ENCODE data around the gene DUXA. TPM values are rescaled to one million over a fixed set of nuclear protein-coding genes. Genes with fewer than 3 reads are reported as not detected.
"Not testable (repeated sequence)": the region's sequence is repeated elsewhere in the genome, so short reads cannot be mapped to it uniquely, and the experiment has no call there.

DUXA gene
- total RNA-seq, 1 experiment from 2014 or later = not detected

- no peak overlapping the region for H3K4me3 ChIP-seq
- H3K36me3 ChIP-seq = no peaks in the 10 kb centered on the region
- no peak for DNase-seq (ENCODE audit: low read depth in 1 of 2, low spot score in 2 of 2)
- H3K9me3 ChIP-seq (replicated peaks) = no peaks in the 10 kb centered on the region
- H3K27ac ChIP-seq = no peak overlapping the region
- no peaks in the 10 kb centered on the region for H3K27me3 ChIP-seq (replicated peaks)
- no peaks in the 10 kb centered on the region for H3K4me1 ChIP-seq (replicated peaks)
Measured at GRCh38 chr19:57141699-57142098, 25.6 kb downstream of the DUXA start.

- Histone ChIP-seq H3K36me3 (no peaks in the 10 kb centered on the region), H3K27ac (no peak overlapping the region), H3K4me1 (replicated peaks) (no peaks in the 10 kb centered on the region), H3K9me3 (replicated peaks) (0 out of 2 replicates have a peak, but pooled peaks cover 7% of the 10 kb centered on the region), H3K27me3 (replicated peaks) (no peaks in the 10 kb centered on the region), H3K4me3 (no peak overlapping the region)
- DNase-seq (ENCODE audit: low read depth in 1 of 2, low spot score in 2 of 2) = no peak
Measured at GRCh38 chr19:57135797-57136196, 31.5 kb downstream of the DUXA start.

- DNase-seq (ENCODE audit: low read depth in 1 of 2, low spot score in 2 of 2); H3K4me3 ChIP-seq; H3K27me3 ChIP-seq (replicated peaks); H3K36me3 ChIP-seq; H3K4me1 ChIP-seq (replicated peaks); H3K27ac ChIP-seq; H3K9me3 ChIP-seq (replicated peaks): not testable (repeated sequence)
Measured at GRCh38 chr19:57127403-57127802, 39.9 kb downstream of the DUXA start.

- Histone ChIP-seq H3K4me3 (no peak overlapping the region), H3K27me3 (replicated peaks) (no peaks in the 10 kb centered on the region), H3K36me3 (no peaks in the 10 kb centered on the region), H3K9me3 (replicated peaks) (peaks cover 4% of the 10 kb centered on the region; the same call in 1 of the 2 replicates), H3K27ac (no peak overlapping the region), H3K4me1 (replicated peaks) (no peaks in the 10 kb centered on the region)
- no peak for DNase-seq (ENCODE audit: low read depth in 1 of 2, low spot score in 2 of 2)
Measured at GRCh38 chr19:57123882-57124281, 43.4 kb downstream of the DUXA start.

- no peak for DNase-seq (ENCODE audit: low read depth in 1 of 2, low spot score in 2 of 2)
- Histone ChIP-seq H3K27me3 (replicated peaks) (no peaks in the 10 kb centered on the region), H3K36me3 (no peaks in the 10 kb centered on the region), H3K4me3 (no peak overlapping the region), H3K9me3 (replicated peaks) (peaks cover 8% of the 10 kb centered on the region), H3K4me1 (replicated peaks) (no peaks in the 10 kb centered on the region), H3K27ac (no peak overlapping the region)
Measured at GRCh38 chr19:57118848-57119247, 48.4 kb downstream of the DUXA start.

GRCh38 chr19:57113501-57113900, 53.8 kb downstream of the DUXA start:
- not testable (repeated sequence) for H3K27ac ChIP-seq; H3K36me3 ChIP-seq; H3K4me1 ChIP-seq (replicated peaks); DNase-seq (ENCODE audit: low read depth in 1 of 2, low spot score in 2 of 2); H3K27me3 ChIP-seq (replicated peaks); H3K4me3 ChIP-seq
- H3K9me3 ChIP-seq (replicated peaks) = peaks cover 15% of the 10 kb centered on the region

GRCh38 chr19:57111329-57111644, 56.0 kb downstream of the DUXA start:
- H3K4me1 ChIP-seq (replicated peaks) = no peaks in the 10 kb centered on the region
- H3K36me3 ChIP-seq = no peaks in the 10 kb centered on the region
- H3K9me3 ChIP-seq (replicated peaks) = peaks cover 15% of the 10 kb centered on the region
- DNase-seq (ENCODE audit: low read depth in 1 of 2, low spot score in 2 of 2) = no peak
- H3K27me3 ChIP-seq (replicated peaks) = no peaks in the 10 kb centered on the region
- no peak overlapping the region for H3K27ac ChIP-seq
- H3K4me3 ChIP-seq = no peak overlapping the region

GRCh38 chr19:57110592-57111328, 56.5 kb downstream of the DUXA start:
- DNase-seq (ENCODE audit: low read depth in 1 of 2, low spot score in 2 of 2) = no peak
- Histone ChIP-seq H3K27ac (no peak overlapping the region), H3K4me1 (replicated peaks) (no peaks in the 10 kb centered on the region), H3K27me3 (replicated peaks) (no peaks in the 10 kb centered on the region), H3K9me3 (replicated peaks) (peaks cover 20% of the 10 kb centered on the region), H3K4me3 (no peak overlapping the region), H3K36me3 (no peaks in the 10 kb centered on the region)

GRCh38 chr19:57106722-57107235, 60.5 kb downstream of the DUXA start:
- no peak overlapping the region for H3K4me3 ChIP-seq
- no peaks in the 10 kb centered on the region for H3K4me1 ChIP-seq (replicated peaks)
- no peaks in the 10 kb centered on the region for H3K36me3 ChIP-seq
- DNase-seq (ENCODE audit: low read depth in 1 of 2, low spot score in 2 of 2) = no peak
- no peaks in the 10 kb centered on the region for H3K27me3 ChIP-seq (replicated peaks)
- no peak overlapping the region for H3K27ac ChIP-seq
- peaks cover 19% of the 10 kb centered on the region for H3K9me3 ChIP-seq (replicated peaks)

- Histone ChIP-seq H3K9me3 (replicated peaks) (peaks cover 16% of the 10 kb centered on the region), H3K27ac (no peak overlapping the region), H3K27me3 (replicated peaks) (no peaks in the 10 kb centered on the region), H3K4me1 (replicated peaks) (no peaks in the 10 kb centered on the region), H3K4me3 (no peak overlapping the region), H3K36me3 (no peaks in the 10 kb centered on the region)
- no peak for DNase-seq (ENCODE audit: low read depth in 1 of 2, low spot score in 2 of 2)
Measured at GRCh38 chr19:57105976-57106721, 61.1 kb downstream of the DUXA start.

Other genes starting within 250 kb of the DUXA start
- not detected in 2 replicates for gene USP29, start 47.5 kb downstream of the DUXA start, total RNA-seq (2014; rRNA removed; shearing (Covaris generic))
- not detected in 2 replicates for gene ZIM3, start 22.3 kb downstream of the DUXA start, total RNA-seq (2014; rRNA removed; shearing (Covaris generic))
- 37.6 and 49.1 TPM in 2 replicates for gene ZNF264, start 24.0 kb upstream of the DUXA start, total RNA-seq (2014; rRNA removed; shearing (Covaris generic))
- 0.89 TPM in 1 of 2 replicates, not detected in the other for gene AURKC, start 63.5 kb upstream of the DUXA start, total RNA-seq (2014; rRNA removed; shearing (Covaris generic))
- 16.9 and 17.6 TPM in 2 replicates for gene ZNF805, start 73.1 kb upstream of the DUXA start, total RNA-seq (2014; rRNA removed; shearing (Covaris generic))
- 39.0 and 39.5 TPM in 2 replicates for gene ZNF460, start 113.0 kb upstream of the DUXA start, total RNA-seq (2014; rRNA removed; shearing (Covaris generic))
- gene ZNF543, start 153.0 kb upstream of the DUXA start, total RNA-seq (2014; rRNA removed; shearing (Covaris generic)) = 6.0 and 11.0 TPM in 2 replicates
- gene ZNF304, start 183.8 kb upstream of the DUXA start, total RNA-seq (2014; rRNA removed; shearing (Covaris generic)) = 11.1 and 11.4 TPM in 2 replicates
- gene TRAPPC2B, start 196.1 kb upstream of the DUXA start, total RNA-seq (2014; rRNA removed; shearing (Covaris generic)) = 13.4 and 20.8 TPM in 2 replicates
- gene ZNF547, start 196.1 kb upstream of the DUXA start, total RNA-seq (2014; rRNA removed; shearing (Covaris generic)) = 1.6 and 4.1 TPM in 2 replicates
- 16.4 and 31.8 TPM in 2 replicates for gene ZNF548, start 222.4 kb upstream of the DUXA start, total RNA-seq (2014; rRNA removed; shearing (Covaris generic))
- gene ZNF17, start 243.7 kb upstream of the DUXA start, total RNA-seq (2014; rRNA removed; shearing (Covaris generic)) = 7.4 and 10.4 TPM in 2 replicates

All from SJSA1 (cell line).